ENCODE data around the gene PDZK1IP1. TPM values are rescaled to one million over a fixed set of nuclear protein-coding genes. Genes with fewer than 3 reads are reported as not detected.

Gene PDZK1IP1
- total and polyA plus RNA-seq, 2 of the 13 experiments (the other 11 are each of a cell fraction or from before 2014, with no cell fraction given): 0.24 to 1.6 TPM

DNA sequence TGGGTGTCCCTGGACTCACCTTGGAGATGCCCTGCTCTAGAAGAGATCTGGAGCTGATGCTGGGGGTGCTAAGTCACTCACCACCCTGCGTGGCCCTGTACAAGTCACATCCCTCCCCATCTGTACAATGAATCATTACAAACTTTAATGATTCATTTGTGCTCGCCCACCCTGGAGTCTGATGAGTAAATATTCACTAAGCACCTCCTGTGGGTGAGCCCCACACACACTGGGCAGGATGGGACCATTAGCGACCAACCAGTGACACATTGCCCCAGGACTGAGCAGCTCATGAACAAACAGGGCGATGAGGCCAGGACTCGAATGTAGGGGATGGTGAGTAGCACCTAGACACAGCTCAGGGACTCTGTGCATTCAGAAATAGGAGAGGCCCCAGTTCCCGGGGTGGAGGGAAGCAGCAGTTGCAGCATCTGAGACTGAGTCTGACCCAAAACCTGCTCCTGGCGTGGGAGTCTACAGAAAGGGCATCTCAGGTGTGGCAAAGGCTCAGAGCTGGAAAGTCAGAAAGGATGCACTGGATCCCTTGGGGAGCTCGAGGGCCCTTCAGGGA is 18.1 kb upstream of the PDZK1IP1 start:
- Histone ChIP-seq H3K9me3 (ENCODE audit: low read length) (no peaks in the 10 kb centered on the region), H3K27ac (ENCODE audit: extremely low read length, insufficient read depth, low read length) (no peak overlapping the region), H3K79me2 (ENCODE audit: insufficient read depth, low read length) (no peaks in the 10 kb centered on the region), H3K36me3 (replicated peaks in 1 of 2; ENCODE audit: control insufficient read depth in 1 of 2, insufficient read depth in 2 of 2, low read length in 2 of 2) (no peaks in the 10 kb centered on the region), H3K9ac (ENCODE audit: insufficient read depth, low read depth, low read length) (no peak overlapping the region), H3K27me3 (ENCODE audit: control insufficient read depth in 1 of 2, insufficient read depth in 2 of 2, low read length in 2 of 2) (peaks cover 5 to 22% of the 10 kb centered on the region in 2 experiments; a peak in 3 of 5 replicates), H3K4me2 (ENCODE audit: low read depth, low read length) (no peak overlapping the region), H2AFZ (ENCODE audit: low read length) (no peak overlapping the region), H3K4me1 (ENCODE audit: insufficient read depth, low read length) (peaks cover 16% of the 10 kb centered on the region), H3K4me3 (replicated peaks in 1 of 3; ENCODE audit: insufficient read depth in 1 of 3, low read depth in 2 of 3, low read length in 3 of 3) (no peak overlapping the region), H4K20me1 (ENCODE audit: insufficient read depth, low read length) (no peaks in the 10 kb centered on the region)
- no TSS peak for BruUV-seq (replicated peaks)
- in situ Hi-C loops (cut with HindIII; ENCODE audit: extremely low pct_ligation_motif_present, low pct_unique_long_range_greater_than_20kb) (no loop called here), intact Hi-C loops (cut with micrococcal nuclease; ENCODE audit: unreplicated experiment) (no loop called here)
- 16% methylated on average over 7 of the region's 8 CpGs for WGBS (ENCODE audit: low lambda C conversion rate)
- TF ChIP-seq ZNF3 (CRISPR knock-in tag; IDR thresholded peaks at IDR 0.05) (no peak), ZBTB3 (CRISPR knock-in tag; IDR thresholded peaks at IDR 0.05; ENCODE audit: borderline replicate concordance, low read depth) (no peak), RFX1 (IDR thresholded peaks at IDR 0.05) (no peak), NONO (IDR thresholded peaks at IDR 0.05) (no peak), NONO (CRISPR knock-in tag; conservative IDR thresholded peaks at IDR 0.05) (no peak), ZNF136 (CRISPR knock-in tag; IDR thresholded peaks at IDR 0.05; ENCODE audit: low read depth) (no peak)
- TF ChIP-seq, protein P1, sequence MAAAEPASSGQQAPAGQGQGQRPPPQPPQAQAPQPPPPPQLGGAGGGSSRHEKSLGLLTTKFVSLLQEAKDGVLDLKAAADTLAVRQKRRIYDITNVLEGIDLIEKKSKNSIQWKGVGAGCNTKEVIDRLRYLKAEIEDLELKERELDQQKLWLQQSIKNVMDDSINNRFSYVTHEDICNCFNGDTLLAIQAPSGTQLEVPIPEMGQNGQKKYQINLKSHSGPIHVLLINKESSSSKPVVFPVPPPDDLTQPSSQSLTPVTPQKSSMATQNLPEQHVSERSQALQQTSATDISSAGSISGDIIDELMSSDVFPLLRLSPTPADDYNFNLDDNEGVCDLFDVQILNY (CRISPR knock-in tag; conservative IDR thresholded peaks at IDR 0.05): no peak
- DNase-seq (ENCODE audit: low spot score): no peak
- FAIRE-seq: no peak
- ChIA-PET POLR2A (interaction anchor here (0.5 kb wide), 1 partner anchor 29 kb away, joined by 3 read pairs; no protein-coding TSS in a partner anchor), CTCF (ENCODE audit: low intra/inter-chr PET ratio, low total read pairs) (no interaction called here)
- no peak for ATAC-seq

DNA sequence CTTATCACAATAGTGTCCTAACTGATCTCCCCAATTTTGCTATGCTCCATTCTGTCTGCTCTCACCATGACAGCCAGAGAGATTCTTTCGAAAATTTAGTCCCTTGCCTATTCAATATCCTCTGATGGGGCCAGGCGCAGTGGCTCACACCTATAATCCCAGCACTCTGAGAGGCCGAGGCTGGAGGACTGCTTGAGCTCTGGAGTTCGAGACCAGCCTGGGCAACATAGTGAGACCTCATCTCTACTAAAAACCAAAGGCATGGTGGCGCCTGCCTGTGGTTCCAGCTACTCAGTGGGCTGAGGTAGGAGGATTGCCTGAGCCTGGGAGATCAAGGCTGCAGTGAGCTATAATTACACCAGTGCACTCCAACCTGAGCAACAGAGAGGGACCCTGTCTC is 16.1 kb upstream of the PDZK1IP1 start:
- ChIA-PET POLR2A (no interaction called here), CTCF (ENCODE audit: low intra/inter-chr PET ratio, low total read pairs) (no interaction called here)
- no peak for DNase-seq (ENCODE audit: low spot score)
- Histone ChIP-seq H3K27me3 (ENCODE audit: control insufficient read depth in 1 of 2, insufficient read depth in 2 of 2, low read length in 2 of 2) (peaks cover 1 to 11% of the 10 kb centered on the region in 2 experiments; a peak in 2 of 5 replicates), H3K79me2 (ENCODE audit: insufficient read depth, low read length) (no peaks in the 10 kb centered on the region), H3K27ac (ENCODE audit: extremely low read length, insufficient read depth, low read length) (no peak overlapping the region), H4K20me1 (ENCODE audit: insufficient read depth, low read length) (no peaks in the 10 kb centered on the region), H3K9me3 (ENCODE audit: low read length) (no peaks in the 10 kb centered on the region), H2AFZ (ENCODE audit: low read length) (no peak overlapping the region), H3K4me3 (replicated peaks in 1 of 3; ENCODE audit: insufficient read depth in 1 of 3, low read depth in 2 of 3, low read length in 3 of 3) (no peak overlapping the region), H3K9ac (ENCODE audit: insufficient read depth, low read depth, low read length) (no peak overlapping the region), H3K4me2 (ENCODE audit: low read depth, low read length) (no peak overlapping the region), H3K4me1 (ENCODE audit: insufficient read depth, low read length) (no peaks in the 10 kb centered on the region), H3K36me3 (replicated peaks in 1 of 2; ENCODE audit: control insufficient read depth in 1 of 2, insufficient read depth in 2 of 2, low read length in 2 of 2) (no peaks in the 10 kb centered on the region)
- intact Hi-C loops (cut with micrococcal nuclease; ENCODE audit: unreplicated experiment) (no loop called here), in situ Hi-C loops (cut with HindIII; ENCODE audit: extremely low pct_ligation_motif_present, low pct_unique_long_range_greater_than_20kb) (no loop called here)
- no peak for FAIRE-seq
- no TSS peak for BruUV-seq (replicated peaks)
- WGBS (ENCODE audit: low lambda C conversion rate): 38% methylated on average over 5 of the region's 5 CpGs
- TF ChIP-seq SMARCC2 (IDR thresholded peaks at IDR 0.05) (no peak), MEIS2 (CRISPR knock-in tag; IDR thresholded peaks at IDR 0.05) (no peak), HOXD1 (CRISPR knock-in tag; IDR thresholded peaks at IDR 0.05) (no peak), ZBTB1 (CRISPR knock-in tag; IDR thresholded peaks at IDR 0.05; ENCODE audit: borderline replicate concordance) (no peak), CBX5 (CRISPR knock-in tag; IDR thresholded peaks at IDR 0.05; ENCODE audit: borderline replicate concordance) (no peak), ZNF121 (CRISPR knock-in tag; IDR thresholded peaks at IDR 0.05) (no peak), MAFG (CRISPR knock-in tag; IDR thresholded peaks at IDR 0.05) (no peak)
- TF ChIP-seq, protein P2, sequence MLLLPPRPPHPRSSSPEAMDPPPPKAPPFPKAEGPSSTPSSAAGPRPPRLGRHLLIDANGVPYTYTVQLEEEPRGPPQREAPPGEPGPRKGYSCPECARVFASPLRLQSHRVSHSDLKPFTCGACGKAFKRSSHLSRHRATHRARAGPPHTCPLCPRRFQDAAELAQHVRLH (CRISPR knock-in tag; IDR thresholded peaks at IDR 0.05; ENCODE audit: borderline replicate concordance, low read depth): no peak
- TF ChIP-seq, protein P3, sequence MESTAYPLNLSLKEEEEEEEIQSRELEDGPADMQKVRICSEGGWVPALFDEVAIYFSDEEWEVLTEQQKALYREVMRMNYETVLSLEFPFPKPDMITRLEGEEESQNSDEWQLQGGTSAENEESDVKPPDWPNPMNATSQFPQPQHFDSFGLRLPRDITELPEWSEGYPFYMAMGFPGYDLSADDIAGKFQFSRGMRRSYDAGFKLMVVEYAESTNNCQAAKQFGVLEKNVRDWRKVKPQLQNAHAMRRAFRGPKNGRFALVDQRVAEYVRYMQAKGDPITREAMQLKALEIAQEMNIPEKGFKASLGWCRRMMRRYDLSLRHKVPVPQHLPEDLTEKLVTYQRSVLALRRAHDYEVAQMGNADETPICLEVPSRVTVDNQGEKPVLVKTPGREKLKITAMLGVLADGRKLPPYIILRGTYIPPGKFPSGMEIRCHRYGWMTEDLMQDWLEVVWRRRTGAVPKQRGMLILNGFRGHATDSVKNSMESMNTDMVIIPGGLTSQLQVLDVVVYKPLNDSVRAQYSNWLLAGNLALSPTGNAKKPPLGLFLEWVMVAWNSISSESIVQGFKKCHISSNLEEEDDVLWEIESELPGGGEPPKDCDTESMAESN (CRISPR knock-in tag; conservative IDR thresholded peaks at IDR 0.05): no peak
- TF ChIP-seq, protein P4, sequence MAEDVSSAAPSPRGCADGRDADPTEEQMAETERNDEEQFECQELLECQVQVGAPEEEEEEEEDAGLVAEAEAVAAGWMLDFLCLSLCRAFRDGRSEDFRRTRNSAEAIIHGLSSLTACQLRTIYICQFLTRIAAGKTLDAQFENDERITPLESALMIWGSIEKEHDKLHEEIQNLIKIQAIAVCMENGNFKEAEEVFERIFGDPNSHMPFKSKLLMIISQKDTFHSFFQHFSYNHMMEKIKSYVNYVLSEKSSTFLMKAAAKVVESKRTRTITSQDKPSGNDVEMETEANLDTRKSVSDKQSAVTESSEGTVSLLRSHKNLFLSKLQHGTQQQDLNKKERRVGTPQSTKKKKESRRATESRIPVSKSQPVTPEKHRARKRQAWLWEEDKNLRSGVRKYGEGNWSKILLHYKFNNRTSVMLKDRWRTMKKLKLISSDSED (CRISPR knock-in tag; IDR thresholded peaks at IDR 0.05): no peak
- no peak for ATAC-seq

Data from HepG2 (cell line).